ENCODE measurements around the gene PHLDB2.

DNA sequence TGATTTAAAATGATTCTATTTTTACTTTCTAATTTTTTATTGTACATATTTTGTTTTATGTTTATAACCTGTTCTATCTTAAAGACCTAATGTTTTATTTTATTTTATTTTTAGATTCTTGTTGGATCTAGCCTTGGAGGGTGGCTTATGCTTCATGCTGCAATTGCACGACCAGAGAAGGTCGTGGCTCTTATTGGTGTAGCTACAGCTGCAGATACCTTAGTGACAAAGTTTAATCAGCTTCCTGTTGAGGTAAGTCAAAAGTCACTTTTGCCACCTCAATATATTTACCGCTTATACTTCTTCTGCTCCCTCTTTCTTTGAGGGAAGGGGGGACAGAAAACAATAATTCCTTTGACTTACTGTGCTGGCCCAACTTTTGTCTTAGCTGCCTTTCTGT lies 127.7 kb downstream of the PHLDB2 start:
- TF ChIP-seq SP2 (CRISPR knock-in tag; IDR thresholded peaks at IDR 0.05): no peak
- no peak for TF ChIP-seq ZNF558 (CRISPR knock-in tag; IDR thresholded peaks at IDR 0.05; ENCODE audit: borderline replicate concordance)
